ENCODE data around the gene CD72.

GRCh38 chr9:35651956-35652828, 34.0 kb upstream of the CD72 start:
- no peak for TF ChIP-seq MAX (IDR thresholded peaks at IDR 0.05)
- no peak for TF ChIP-seq REST (IDR thresholded peaks at IDR 0.05; ENCODE audit: low read depth)
- no peak for TF ChIP-seq NFIC (IDR thresholded peaks at IDR 0.05)
- TF ChIP-seq ZBTB7A (IDR thresholded peaks at IDR 0.05; ENCODE audit: low read depth): no peak
- TF ChIP-seq TAF1 (IDR thresholded peaks at IDR 0.05; ENCODE audit: low read depth): no peak
- no peak for TF ChIP-seq YY1 (IDR thresholded peaks at IDR 0.05; ENCODE audit: low read depth)
- no peak for TF ChIP-seq EP300 (IDR thresholded peaks at IDR 0.05; ENCODE audit: borderline replicate concordance)
- TF ChIP-seq TCF12 (IDR thresholded peaks at IDR 0.05; ENCODE audit: low read depth): no peak
- no peak for TF ChIP-seq USF1 (IDR thresholded peaks at IDR 0.05)
- TF ChIP-seq CEBPB (IDR thresholded peaks at IDR 0.05): no peak
- no peak for TF ChIP-seq EGR1 (IDR thresholded peaks at IDR 0.05)
